Upper lobe of left lung (tissue), 4 donors: Measurements from ENCODE around the gene RHOT1.
A peak's percentile ranks its signal among the peaks of the same experiment; 100 is the strongest.

ENCODE experiments used
- POLR2A ChIP-seq, 4 donors: fragments of 450-650 bp; IDR thresholded peaks; one replicate each; pipeline ENCODE4 v1.5.1; 2016 to 2017; ENCODE audit warnings: antibody characterized with exemption in 4 of 4, mild to moderate bottlenecking in 2 of 4
- TF ChIP-seq, protein P1 (sequence below), 6 experiments: fragments of 450-650 bp in 4 of 6; fragments of 200-600 bp in 2 of 6; sonication (generic) in 2 of 6; IDR thresholded peaks; one replicate each; pipeline ENCODE4 v1.5.1; 2016 to 2019; ENCODE audit warnings: antibody characterized with exemption in 6 of 6

DNA sequence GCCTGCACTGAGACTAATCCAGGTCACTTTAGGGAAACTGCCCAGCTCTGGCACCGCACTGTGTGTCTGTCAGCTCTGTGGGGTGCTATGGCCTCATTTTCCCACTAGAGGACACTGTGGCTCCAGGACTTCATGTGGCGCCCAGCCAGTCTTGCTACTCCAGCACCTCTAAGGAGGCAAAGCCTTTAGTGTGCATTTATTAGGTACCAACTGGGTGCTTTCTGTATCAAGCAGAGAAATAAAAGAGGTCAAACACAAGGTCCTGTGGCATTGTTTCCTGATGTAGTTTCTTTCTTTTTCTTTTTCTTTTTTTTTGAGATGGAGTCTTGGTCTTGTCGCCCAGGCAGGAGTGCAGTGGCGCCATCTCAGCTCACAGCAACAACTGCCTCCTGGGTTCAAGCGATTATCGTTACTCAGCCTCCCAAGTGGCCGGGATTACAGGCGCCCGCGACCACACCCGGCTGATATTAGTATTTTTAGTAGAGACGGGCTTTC is 110.9 kb downstream of the RHOT1 start:
- TF ChIP-seq, protein P1, sequence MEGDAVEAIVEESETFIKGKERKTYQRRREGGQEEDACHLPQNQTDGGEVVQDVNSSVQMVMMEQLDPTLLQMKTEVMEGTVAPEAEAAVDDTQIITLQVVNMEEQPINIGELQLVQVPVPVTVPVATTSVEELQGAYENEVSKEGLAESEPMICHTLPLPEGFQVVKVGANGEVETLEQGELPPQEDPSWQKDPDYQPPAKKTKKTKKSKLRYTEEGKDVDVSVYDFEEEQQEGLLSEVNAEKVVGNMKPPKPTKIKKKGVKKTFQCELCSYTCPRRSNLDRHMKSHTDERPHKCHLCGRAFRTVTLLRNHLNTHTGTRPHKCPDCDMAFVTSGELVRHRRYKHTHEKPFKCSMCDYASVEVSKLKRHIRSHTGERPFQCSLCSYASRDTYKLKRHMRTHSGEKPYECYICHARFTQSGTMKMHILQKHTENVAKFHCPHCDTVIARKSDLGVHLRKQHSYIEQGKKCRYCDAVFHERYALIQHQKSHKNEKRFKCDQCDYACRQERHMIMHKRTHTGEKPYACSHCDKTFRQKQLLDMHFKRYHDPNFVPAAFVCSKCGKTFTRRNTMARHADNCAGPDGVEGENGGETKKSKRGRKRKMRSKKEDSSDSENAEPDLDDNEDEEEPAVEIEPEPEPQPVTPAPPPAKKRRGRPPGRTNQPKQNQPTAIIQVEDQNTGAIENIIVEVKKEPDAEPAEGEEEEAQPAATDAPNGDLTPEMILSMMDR (IDR thresholded peaks at IDR 0.05) = peak; percentile 85 to 95 (median 90)
- TF ChIP-seq POLR2A (IDR thresholded peaks at IDR 0.05) = no peak
